HUES64 (cell line): Measurements from ENCODE around the gene DAPK3.
"Not testable (repeated sequence)": the region's sequence is repeated elsewhere in the genome, so short reads cannot be mapped to it uniquely, and the experiment has no call there.

ENCODE experiments used
- H3K27ac ChIP-seq: 2 replicates; pipeline ENCODE4 v1.7.0; 2013; ENCODE audit warnings: low read depth, low read length, inconsistent platforms
- H3K27me3 ChIP-seq: 2 replicates; pipeline ENCODE4 v1.6.1; 2013; ENCODE audit warnings: mild to moderate bottlenecking, low read length; ENCODE audit not compliant: insufficient read depth
- H3K36me3 ChIP-seq: 2 replicates; pipeline ENCODE4 v1.6.1; 2013; ENCODE audit warnings: mild to moderate bottlenecking, low read length; ENCODE audit not compliant: insufficient read depth
- H3K4me1 ChIP-seq: 2 replicates; pipeline ENCODE4 v1.6.1; 2013; ENCODE audit warnings: mild to moderate bottlenecking, low read length, moderate library complexity; ENCODE audit not compliant: insufficient read depth
- H3K4me3 ChIP-seq: 2 replicates; pipeline ENCODE4 v1.5.1; 2013; ENCODE audit warnings: mild to moderate bottlenecking, low read length, moderate library complexity
- H3K9ac ChIP-seq: 2 replicates; pipeline ENCODE4 v1.6.1; 2013; ENCODE audit warnings: mild to moderate bottlenecking, low read depth, low read length
- H3K9me3 ChIP-seq: 2 replicates; pipeline ENCODE4 v1.6.1; 2013; ENCODE audit warnings: low read depth, low read length; ENCODE audit not compliant: insufficient read depth
- WGBS: fragments of 150-250, 120-280 bp; methylation state at CpG from one replicate; pipeline ENCODE4 v1.1.7; 2013; ENCODE audit warnings: missing lambda C conversion rate; 5-methylcytosine and 5-hydroxymethylcytosine counted together

Gene DAPK3

GRCh38 chr19:3975637-3976087 is 4.8 kb upstream of the DAPK3 start:
- Histone ChIP-seq H3K36me3 (peaks cover 63% of the 10 kb centered on the region), H3K9me3 (no peaks in the 10 kb centered on the region), H3K4me1 (no peaks in the 10 kb centered on the region), H3K9ac (no peak overlapping the region), H3K27ac (peak overlapping the region; percentile 55; the same call in 1 of the 2 replicates), H3K4me3 (no peak overlapping the region), H3K27me3 (no peaks in the 10 kb centered on the region)
- 93% methylated on average over 14 of the region's 14 CpGs for WGBS

DNA sequence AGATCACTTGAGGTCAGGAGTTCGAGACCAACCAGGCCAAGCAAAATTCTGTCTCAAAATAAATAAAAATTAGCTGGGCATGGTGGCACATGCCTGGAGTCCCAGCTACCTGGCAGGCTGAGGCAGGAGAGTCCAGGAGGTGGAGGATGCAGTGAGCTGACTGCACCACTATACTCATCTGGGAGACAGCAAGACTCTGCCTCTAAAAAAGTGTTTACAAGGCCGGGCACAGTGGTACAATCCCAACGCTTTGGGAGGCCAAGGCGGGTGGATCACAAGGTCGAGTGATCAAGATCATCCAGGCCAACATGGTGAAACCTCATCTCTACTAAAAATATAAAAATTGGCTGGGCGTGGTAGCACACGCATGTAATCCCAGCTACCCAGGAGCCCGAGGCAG is 4.2 kb upstream of the DAPK3 start:
- Histone ChIP-seq H3K9me3 (no peaks in the 10 kb centered on the region), H3K27me3 (no peaks in the 10 kb centered on the region), H3K9ac (no peak overlapping the region), H3K4me1 (no peaks in the 10 kb centered on the region), H3K27ac (no peak overlapping the region), H3K36me3 (peaks cover 57% of the 10 kb centered on the region), H3K4me3 (no peak overlapping the region)
- 95% methylated on average over 8 of the region's 8 CpGs for WGBS

- H3K27ac ChIP-seq = peak overlapping the region; percentile 94
Measured at GRCh38 chr19:3970313-3970807, 539 bp downstream of the DAPK3 start.

GRCh38 chr19:3969435-3970312 is 1.2 kb downstream of the DAPK3 start:
- Histone ChIP-seq H3K4me3 (peak overlapping the region; percentile 89), H3K9ac (peak overlapping the region; percentile 92), H3K27ac (peak overlapping the region; percentile 94), H3K9me3 (no peaks in the 10 kb centered on the region), H3K4me1 (peaks cover 14% of the 10 kb centered on the region), H3K27me3 (no peaks in the 10 kb centered on the region), H3K36me3 (peaks cover 39% of the 10 kb centered on the region)
- WGBS = 13% methylated on average over 23 of the region's 23 CpGs

More at GRCh38 chr19:3970313-3970807, 539 bp downstream of the DAPK3 start:
- under 1% methylated on average over 21 of the region's 22 CpGs for WGBS
- peak overlapping the region; percentile 92 for H3K9ac ChIP-seq
- peaks cover 14% of the 10 kb centered on the region for H3K4me1 ChIP-seq
- no peaks in the 10 kb centered on the region for H3K9me3 ChIP-seq
- H3K27me3 ChIP-seq = no peaks in the 10 kb centered on the region
- H3K4me3 ChIP-seq = peak overlapping the region; percentile 89
- peaks cover 40% of the 10 kb centered on the region for H3K36me3 ChIP-seq

DNA sequence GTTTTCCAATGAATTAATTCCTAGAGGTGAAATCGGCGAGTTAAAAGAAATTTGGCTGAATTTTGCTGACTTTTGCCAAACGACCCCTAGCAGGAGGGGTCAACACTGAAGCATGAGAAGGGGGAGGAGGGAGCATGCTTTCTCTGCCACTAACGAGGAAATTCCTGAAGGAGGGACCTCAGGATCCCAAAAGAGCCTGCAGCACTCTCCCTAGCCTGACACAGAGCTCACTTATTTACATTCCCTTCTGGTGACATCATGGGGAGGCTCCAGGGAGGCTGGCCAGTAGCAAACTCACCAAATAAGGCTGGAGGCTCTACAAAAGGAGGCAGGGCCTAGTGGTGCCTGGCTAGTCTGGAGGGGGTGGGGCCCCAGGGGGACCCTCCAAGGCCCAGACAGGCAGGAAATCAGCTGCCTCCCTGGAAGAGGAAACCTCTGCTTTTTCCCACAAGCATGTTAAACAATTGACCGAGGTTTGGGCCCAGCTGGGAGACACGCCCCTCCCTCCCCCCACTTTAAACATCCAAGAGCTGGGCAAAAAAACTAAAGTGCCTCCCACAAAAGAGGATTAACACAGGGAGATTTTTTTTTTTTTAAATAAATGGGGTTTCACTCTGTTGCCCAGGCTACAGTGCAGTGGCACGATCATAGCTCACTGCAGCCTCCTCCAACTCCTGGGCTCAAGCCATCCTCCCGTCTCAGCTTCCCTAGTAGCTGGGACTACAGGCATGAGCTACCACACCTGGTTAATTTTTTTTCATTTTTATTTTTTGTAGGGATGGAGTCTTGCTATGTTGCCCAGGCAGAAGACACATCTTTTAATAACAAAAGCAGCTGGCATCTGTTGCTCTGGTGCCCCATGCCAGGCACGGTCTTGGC is 2.1 kb downstream of the DAPK3 start:
- no peaks in the 10 kb centered on the region for H3K9me3 ChIP-seq
- H3K36me3 ChIP-seq = peaks cover 46% of the 10 kb centered on the region
- H3K9ac ChIP-seq = peak overlapping the region; percentile 92
- peak overlapping the region; percentile 94 for H3K27ac ChIP-seq
- WGBS = 31% methylated on average over 9 of the region's 9 CpGs
- H3K27me3 ChIP-seq = no peaks in the 10 kb centered on the region
- H3K4me1 ChIP-seq = peaks cover 14% of the 10 kb centered on the region
- H3K4me3 ChIP-seq = peak overlapping the region; percentile 89

DNA sequence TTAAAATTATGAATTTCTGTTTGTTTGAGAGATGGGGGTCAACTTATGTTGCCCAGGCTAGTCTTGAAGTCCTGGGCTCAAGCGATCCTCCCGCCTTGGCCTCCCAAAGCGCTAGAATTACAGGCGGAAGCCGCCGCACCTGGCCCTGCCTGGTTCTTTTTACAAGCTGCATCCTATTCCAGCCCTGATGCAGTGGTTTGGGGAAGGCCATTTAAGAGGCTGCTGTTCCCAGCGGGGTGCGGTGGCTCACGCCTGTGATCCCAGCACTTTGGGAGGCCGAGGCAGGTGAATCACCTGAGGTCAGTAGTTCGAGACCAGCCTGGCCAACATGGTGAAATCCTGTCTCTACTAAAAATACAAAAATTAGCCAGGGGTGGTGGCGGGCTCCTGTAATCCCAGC is 2.9 kb downstream of the DAPK3 start:
- H3K27me3 ChIP-seq, H3K9me3 ChIP-seq, H3K4me3 ChIP-seq: not testable (repeated sequence)
- WGBS = 90% methylated on average over 12 of the region's 12 CpGs
- peak overlapping the region; percentile 62 for H3K9ac ChIP-seq
- peak overlapping the region; percentile 84 for H3K27ac ChIP-seq
- H3K36me3 ChIP-seq = peaks cover 54% of the 10 kb centered on the region
- H3K4me1 ChIP-seq = peaks cover 14% of the 10 kb centered on the region

DNA sequence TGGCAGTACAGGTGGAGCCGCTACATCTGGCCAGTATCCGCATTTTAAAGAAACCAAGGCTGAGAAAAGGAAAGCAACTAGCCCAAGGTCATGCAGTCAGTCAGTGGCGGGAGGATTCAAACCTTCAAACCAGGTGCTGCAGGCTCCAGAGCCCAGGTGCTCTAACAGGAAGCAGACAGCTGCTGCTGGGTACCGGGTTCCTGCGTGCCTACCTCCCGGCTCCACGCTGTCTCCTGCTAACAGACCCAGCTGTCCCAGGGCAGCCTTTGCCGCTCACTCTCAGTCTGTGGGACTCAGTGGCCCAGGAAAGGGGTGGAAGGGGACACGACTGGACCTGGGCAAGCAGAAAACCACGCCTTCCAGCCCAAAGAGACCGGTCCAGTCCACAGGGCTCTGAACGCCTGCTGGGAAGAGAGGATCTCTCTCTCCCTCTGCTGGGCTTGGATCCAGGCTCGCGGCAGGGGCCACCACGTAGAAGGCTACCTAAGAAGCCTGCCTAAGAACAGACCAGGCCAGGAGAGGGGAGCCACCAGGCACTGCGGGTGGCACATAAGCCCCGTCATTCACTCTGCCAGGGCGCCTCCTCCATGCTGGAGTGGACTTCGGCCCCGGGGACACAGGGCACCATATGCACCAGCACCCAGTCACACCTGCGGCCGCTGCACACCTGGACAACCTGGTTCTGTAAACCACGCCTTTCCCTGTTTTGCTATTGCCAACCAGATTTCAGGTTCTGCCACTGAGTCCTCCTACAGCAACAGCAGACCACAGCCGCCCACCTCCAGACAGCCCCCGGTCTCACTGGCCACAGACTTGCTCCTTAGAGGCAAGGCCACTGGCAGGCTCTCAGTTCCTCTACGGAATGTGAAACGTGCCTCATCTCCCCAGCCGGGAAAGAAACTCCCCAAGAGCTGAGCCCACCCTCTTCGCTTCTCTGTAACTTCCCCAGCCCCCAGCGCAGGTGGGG is 4.6 kb downstream of the DAPK3 start:
- Histone ChIP-seq H3K27ac (peak overlapping the region; percentile 43; the same call in 1 of the 2 replicates), H3K36me3 (peaks cover 62% of the 10 kb centered on the region), H3K4me3 (no peak overlapping the region), H3K9me3 (no peaks in the 10 kb centered on the region), H3K27me3 (no peaks in the 10 kb centered on the region), H3K9ac (peak overlapping the region; percentile 16; the same call in 1 of the 2 replicates), H3K4me1 (peaks cover 14% of the 10 kb centered on the region)
- WGBS = 88% methylated on average over 30 of the region's 30 CpGs

GRCh38 chr19:3964256-3965194 is 6.4 kb downstream of the DAPK3 start:
- Histone ChIP-seq H3K36me3 (peaks cover 81% of the 10 kb centered on the region), H3K9me3 (no peaks in the 10 kb centered on the region), H3K4me3 (no peak overlapping the region), H3K27ac (no peak overlapping the region), H3K27me3 (no peaks in the 10 kb centered on the region), H3K9ac (no peak overlapping the region), H3K4me1 (peaks cover 14% of the 10 kb centered on the region)
- WGBS = 95% methylated on average over 55 of the region's 60 CpGs

DNA sequence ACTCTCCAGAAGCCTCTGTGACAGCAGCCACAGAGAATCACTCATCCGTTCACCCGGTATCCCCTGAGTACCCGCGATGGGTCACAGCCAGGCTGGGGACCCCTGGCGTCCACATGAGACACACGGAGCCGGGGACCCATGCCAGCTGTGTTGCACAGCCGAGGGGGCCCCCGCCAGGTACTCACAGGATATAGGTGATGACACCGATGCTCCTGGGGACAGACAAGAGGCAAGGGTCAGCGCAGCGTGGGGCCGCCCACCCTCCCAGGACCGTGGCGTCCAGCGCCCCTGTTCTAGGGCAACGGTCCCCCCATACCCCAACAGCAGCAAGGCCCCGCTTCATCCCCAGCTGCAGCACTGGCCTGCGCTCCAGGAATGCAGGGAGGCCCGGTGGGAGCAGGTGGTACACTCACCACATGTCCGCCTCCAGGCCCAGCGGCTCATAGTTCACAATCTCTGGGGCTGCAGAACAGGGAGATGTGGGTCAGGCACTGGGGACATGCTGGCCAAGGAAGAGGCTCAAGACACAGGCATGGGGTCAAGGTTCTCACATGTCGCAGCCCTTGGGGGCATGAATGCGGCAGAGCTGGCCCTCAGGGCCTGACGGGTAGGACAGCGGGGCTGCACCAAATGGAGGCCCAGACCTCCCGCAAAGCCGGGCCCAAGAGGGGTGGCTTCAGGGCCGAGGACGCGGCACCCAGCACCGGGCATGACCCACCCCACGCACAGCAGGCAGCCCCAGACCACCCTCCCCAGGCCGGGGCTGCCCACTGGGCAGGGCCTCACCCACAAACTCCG is 7.2 kb downstream of the DAPK3 start:
- H3K4me1 ChIP-seq = peaks cover 10% of the 10 kb centered on the region
- H3K4me3 ChIP-seq = no peak overlapping the region
- no peaks in the 10 kb centered on the region for H3K9me3 ChIP-seq
- 96% methylated on average over 35 of the region's 35 CpGs for WGBS
- peaks cover 89% of the 10 kb centered on the region for H3K36me3 ChIP-seq
- H3K27ac ChIP-seq = no peak overlapping the region
- no peaks in the 10 kb centered on the region for H3K27me3 ChIP-seq
- no peak overlapping the region for H3K9ac ChIP-seq
